ENCODE results near the gene ZNF827. TPM values are rescaled to one million over a fixed set of nuclear protein-coding genes. Genes with fewer than 3 reads are reported as not detected.

The ZNF827 gene
- polyA plus RNA-seq, 1 donor from 2014 or later: 12.1 TPM

- H4K20me1 ChIP-seq (ENCODE audit: insufficient read depth): no peaks in the 10 kb centered on the region
- TF ChIP-seq CTCF (IDR thresholded peaks at IDR 0.05; ENCODE audit: poor library complexity, severe bottlenecking) (no peak), RAD21 (conservative IDR thresholded peaks at IDR 0.05) (no peak)
- no peaks in the 10 kb centered on the region for H3K79me2 ChIP-seq (replicated peaks; ENCODE audit: insufficient read depth, low read length)
- no peaks in the 10 kb centered on the region for H3K36me3 ChIP-seq (ENCODE audit: insufficient read depth, low read length)
- no peak overlapping the region for H3K4me2 ChIP-seq (ENCODE audit: low read length)
- H2AFZ ChIP-seq (ENCODE audit: low read depth, low read length): no peak overlapping the region
- no peaks in the 10 kb centered on the region for H3K9me3 ChIP-seq (ENCODE audit: low read length)
- no peak overlapping the region for H3K4me3 ChIP-seq (ENCODE audit: low read length)
- H3K27ac ChIP-seq (ENCODE audit: low read length): no peak overlapping the region
- no peaks in the 10 kb centered on the region for H3K9me2 ChIP-seq (ENCODE audit: insufficient read depth, low read length)
- no peaks in the 10 kb centered on the region for H3K27me3 ChIP-seq (ENCODE audit: insufficient read depth, low read depth, low read length)
- H3F3A ChIP-seq (ENCODE audit: insufficient read depth, low read length, poor library complexity, severe bottlenecking): no peaks in the 10 kb centered on the region
- no peak overlapping the region for H3K9ac ChIP-seq (ENCODE audit: low read length)
Observed at GRCh38 chr4:145740806-145741205, 197.8 kb downstream of the ZNF827 start.

- H3K79me2 ChIP-seq (replicated peaks; ENCODE audit: insufficient read depth, low read length): no peaks in the 10 kb centered on the region
- no peaks in the 10 kb centered on the region for H3K27me3 ChIP-seq (ENCODE audit: insufficient read depth, low read depth, low read length)
- no peaks in the 10 kb centered on the region for H4K20me1 ChIP-seq (ENCODE audit: insufficient read depth)
- no peak overlapping the region for H3K27ac ChIP-seq (ENCODE audit: low read length)
- no peak overlapping the region for H3K4me3 ChIP-seq (ENCODE audit: low read length)
- H2AFZ ChIP-seq (ENCODE audit: low read depth, low read length): no peak overlapping the region
- H3K4me2 ChIP-seq (ENCODE audit: low read length): no peak overlapping the region
- no peaks in the 10 kb centered on the region for H3K9me2 ChIP-seq (ENCODE audit: insufficient read depth, low read length)
- H3K36me3 ChIP-seq (ENCODE audit: insufficient read depth, low read length): no peaks in the 10 kb centered on the region
- no peaks in the 10 kb centered on the region for H3F3A ChIP-seq (ENCODE audit: insufficient read depth, low read length, poor library complexity, severe bottlenecking)
- no peaks in the 10 kb centered on the region for H3K9me3 ChIP-seq (ENCODE audit: low read length)
- no peak overlapping the region for H3K9ac ChIP-seq (ENCODE audit: low read length)
- TF ChIP-seq TAF1 (IDR thresholded peaks at IDR 0.05; ENCODE audit: low read depth) (no peak), EZH2 (IDR thresholded peaks at IDR 0.05; ENCODE audit: borderline replicate concordance, insufficient read depth, low read length, poor library complexity, severe bottlenecking) (no peak), RAD21 (conservative IDR thresholded peaks at IDR 0.05) (no peak), POLR2AphosphoS5 (IDR thresholded peaks at IDR 0.05) (no peak), SMC3 (conservative IDR thresholded peaks at IDR 0.05; ENCODE audit: poor library complexity) (no peak), MXI1 (conservative IDR thresholded peaks at IDR 0.05; ENCODE audit: poor library complexity, severe bottlenecking) (no peak), CTCF (IDR thresholded peaks at IDR 0.05; ENCODE audit: poor library complexity, severe bottlenecking) (no peak), EP300 (conservative IDR thresholded peaks at IDR 0.05; ENCODE audit: poor library complexity, severe bottlenecking) (no peak), REST (IDR thresholded peaks at IDR 0.05; ENCODE audit: borderline replicate concordance) (no peak)
Observed at GRCh38 chr4:145739845-145740244, 198.8 kb downstream of the ZNF827 start.

All from neural cell (in vitro differentiated cells).